Gastroesophageal sphincter (tissue), 3 donors: Measurements from ENCODE around the gene UTP14A.

ENCODE experiments used
- CTCF ChIP-seq, 4 experiments: fragments of 200-600 bp in 2 of 4; fragments of 450-650 bp in 2 of 4; sonication (generic) in 1 of 4; IDR thresholded peaks; one replicate each; pipeline ENCODE4 v1.5.1; 2017 to 2019; ENCODE audit warnings: antibody characterized with exemption in 4 of 4, mild to moderate bottlenecking in 2 of 4, moderate library complexity in 2 of 4
- EP300 ChIP-seq: sonication (generic); formaldehyde crosslinking; IDR thresholded peaks from one replicate; pipeline ENCODE4 v1.6.1; 2017; ENCODE audit warnings: antibody characterized with exemption, mild to moderate bottlenecking
- POLR2A ChIP-seq, 2 donors: fragments of 450-650 bp; IDR thresholded peaks; one replicate each; pipeline ENCODE4 v1.6.1; 2017; ENCODE audit warnings: antibody characterized with exemption in 2 of 2, mild to moderate bottlenecking in 2 of 2, moderate library complexity in 1 of 2
- POLR2AphosphoS5 ChIP-seq: sonication (generic); formaldehyde crosslinking; IDR thresholded peaks from one replicate; pipeline ENCODE4 v1.6.1; 2017; ENCODE audit warnings: antibody characterized with exemption

- TF ChIP-seq CTCF (IDR thresholded peaks at IDR 0.05), result no peak
- no peak for TF ChIP-seq POLR2A (IDR thresholded peaks at IDR 0.05)
- no peak for TF ChIP-seq EP300
- no peak for TF ChIP-seq POLR2AphosphoS5
Measured at GRCh38 chrX:129958083-129958465, 52.1 kb downstream of the UTP14A start.
